Omental fat pad (tissue), 4 donors: ENCODE data around the gene TACC2. TPM values are rescaled to one million over a fixed set of nuclear protein-coding genes. Genes with fewer than 3 reads are reported as not detected.
"Not testable (repeated sequence)": the region's sequence is repeated elsewhere in the genome, so short reads cannot be mapped to it uniquely, and the experiment has no call there.

Experiments
- ATAC-seq: fragments of 150-250 bp; one replicate; pipeline ENCODE4 v1.9.1; 2016; ENCODE audit warnings: mild to moderate bottlenecking, moderate library complexity; ENCODE audit not compliant: low FRiP score
- DNase-seq: peaks from one replicate; pipeline ENCODE4 v3.0.0-alpha.2; 2019; ENCODE audit warnings: low spot score
- CTCF ChIP-seq, 3 donors: fragments of 450-650 bp; IDR thresholded peaks; one replicate each; pipeline ENCODE4 v1.5.1; 2016 to 2017; ENCODE audit warnings: antibody characterized with exemption in 3 of 3, mild to moderate bottlenecking in 3 of 3, moderate library complexity in 2 of 3
- total RNA-seq, 4 donors: library from RNA; depleted of rRNA; stranded (reverse); fragments of >200 nt; gene quantifications; one replicate each; pipeline ENCODE4 v1.1.0, GENCODE V29; 2016

Gene TACC2
- total RNA-seq, 4 donors from 2014 or later, result 23.8 to 33.6 (median 29.4) TPM

GRCh38 chr10:122196218-122196617 lies 207.3 kb downstream of the TACC2 start:
- no peak for TF ChIP-seq CTCF (IDR thresholded peaks at IDR 0.05)
- ATAC-seq, result no peak
- DNase-seq, result no peak

GRCh38 chr10:122197611-122198222 lies 208.8 kb downstream of the TACC2 start:
- TF ChIP-seq CTCF (IDR thresholded peaks at IDR 0.05), result no peak
- DNase-seq, result no peak
- ATAC-seq, result no peak

GRCh38 chr10:122198631-122199030 lies 209.7 kb downstream of the TACC2 start:
- no peak for ATAC-seq
- TF ChIP-seq CTCF (IDR thresholded peaks at IDR 0.05), result no peak

GRCh38 chr10:122199070-122199469 lies 210.1 kb downstream of the TACC2 start:
- DNase-seq, result no peak
- ATAC-seq, result no peak
- TF ChIP-seq CTCF (IDR thresholded peaks at IDR 0.05), result no peak

More at GRCh38 chr10:122198631-122199030, 209.7 kb downstream of the TACC2 start:
- no peak for DNase-seq

- TF ChIP-seq CTCF (IDR thresholded peaks at IDR 0.05), result no peak
- no peak for ATAC-seq
Measured at GRCh38 chr10:122199689-122200088, 210.7 kb downstream of the TACC2 start.

GRCh38 chr10:122201401-122201800 lies 212.4 kb downstream of the TACC2 start:
- no peak for ATAC-seq
- no peak for TF ChIP-seq CTCF (IDR thresholded peaks at IDR 0.05)
- DNase-seq, result no peak

More at GRCh38 chr10:122199689-122200088, 210.7 kb downstream of the TACC2 start:
- no peak for DNase-seq

GRCh38 chr10:122203180-122203579 lies 214.2 kb downstream of the TACC2 start:
- DNase-seq, ATAC-seq: not testable (repeated sequence)
